ENCODE data around the gene LCN1. TPM values are rescaled to one million over a fixed set of nuclear protein-coding genes. Genes with fewer than 3 reads are reported as not detected.

LCN1 gene
- total RNA-seq, 1 donor from 2014 or later, result not detected

GRCh38 chr9:135488527-135488926 lies 32.7 kb upstream of the LCN1 start:
- DNase-seq (ENCODE audit: low spot score), result no peak

GRCh38 chr9:135489188-135489906 lies 31.9 kb upstream of the LCN1 start:
- no peak for DNase-seq (ENCODE audit: low spot score)

- DNase-seq (ENCODE audit: low spot score), result no peak
These were observed 30.9 kb upstream of the LCN1 start for GRCh38 chr9:135490166-135490870.

- DNase-seq (ENCODE audit: low spot score), result no peak
These were observed 30.2 kb upstream of the LCN1 start for GRCh38 chr9:135490980-135491464.

- DNase-seq (ENCODE audit: low spot score), result no peak
These were observed 29.5 kb upstream of the LCN1 start for GRCh38 chr9:135491764-135492163.

GRCh38 chr9:135492886-135493669 lies 28.2 kb upstream of the LCN1 start:
- DNase-seq (ENCODE audit: low spot score), result no peak

GRCh38 chr9:135494791-135495559 lies 26.3 kb upstream of the LCN1 start:
- no peak for DNase-seq (ENCODE audit: low spot score)

- no peak for DNase-seq (ENCODE audit: low spot score)
These were observed 22.7 kb upstream of the LCN1 start for GRCh38 chr9:135498381-135499126.

GRCh38 chr9:135499326-135500070 lies 21.7 kb upstream of the LCN1 start:
- DNase-seq (ENCODE audit: low spot score), result peak; percentile 96

- DNase-seq (ENCODE audit: low spot score), result no peak
These were observed 21.1 kb upstream of the LCN1 start for GRCh38 chr9:135500071-135500524.

GRCh38 chr9:135500525-135501260 lies 20.5 kb upstream of the LCN1 start, which contains the start of gene MRPS2:
TSS of gene MRPS2 (plus strand) at chr9:135500682. CDS start at chr9:135500711, 29 bp downstream.
- peak; percentile 91 for DNase-seq (ENCODE audit: low spot score)

GRCh38 chr9:135501261-135502167 lies 19.7 kb upstream of the LCN1 start:
- DNase-seq (ENCODE audit: low spot score), result no peak

- no peak for DNase-seq (ENCODE audit: low spot score)
These were observed 18.9 kb upstream of the LCN1 start for GRCh38 chr9:135502168-135502872.

- no peak for DNase-seq (ENCODE audit: low spot score)
These were observed 18.3 kb upstream of the LCN1 start for GRCh38 chr9:135502873-135503321.

GRCh38 chr9:135503371-135504261 lies 17.6 kb upstream of the LCN1 start:
- no peak for DNase-seq (ENCODE audit: low spot score)

All from umbilical cord (tissue), 2 donors.